HL-60/S4 treated with retinoic acid at 250 ng/mL for 4 days and 3 days (cell line): ENCODE results near the gene TTC23L.

Experiments
- in situ Hi-C: fragments of 300-500 bp; cut with MboI; formaldehyde crosslinking; loops from 2 replicates; pipeline ENCODE4 v1.7.0; 2022; ENCODE audit warnings: low sequenced_read_pairs

The TTC23L gene

DNA sequence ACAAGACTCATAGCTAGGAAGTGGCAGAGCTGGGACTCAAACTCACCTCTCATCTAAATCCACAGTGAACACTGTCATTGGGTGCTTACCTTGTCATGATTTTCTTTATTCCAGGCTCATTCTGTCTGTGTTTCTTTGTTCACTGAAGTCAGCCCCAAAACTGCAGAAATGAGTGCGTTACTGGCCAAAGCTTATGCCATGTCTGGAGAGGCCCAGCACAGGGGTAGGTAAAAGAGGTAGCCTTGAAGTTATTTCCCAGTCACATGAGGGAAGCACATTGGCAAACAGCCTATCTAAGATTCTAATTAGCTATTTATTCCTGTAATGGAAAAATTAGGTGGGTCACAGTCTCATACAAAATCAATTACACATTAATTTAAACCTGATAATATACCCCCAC lies 29.8 kb downstream of the TTC23L start:
- in situ Hi-C loops = no loop called here

DNA sequence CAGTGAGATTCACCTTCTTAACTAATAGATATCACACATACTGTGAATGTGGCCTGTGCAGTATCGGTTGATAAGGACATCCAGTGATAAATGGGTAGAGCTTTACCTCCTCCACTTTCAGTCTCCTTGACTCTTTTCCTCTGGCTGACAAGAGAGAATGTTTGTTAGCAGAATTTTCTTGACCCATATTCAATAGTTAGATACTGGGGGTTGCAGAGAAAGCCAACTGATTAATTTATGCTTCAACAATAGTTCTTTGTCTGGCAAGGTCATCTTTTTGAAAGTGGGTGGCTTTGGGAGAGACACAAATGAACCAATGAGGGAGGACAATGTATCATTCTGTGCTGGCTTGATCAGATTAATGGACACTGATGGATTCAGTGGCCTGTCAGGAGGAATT lies 30.3 kb downstream of the TTC23L start:
- in situ Hi-C loops = no loop called here

DNA sequence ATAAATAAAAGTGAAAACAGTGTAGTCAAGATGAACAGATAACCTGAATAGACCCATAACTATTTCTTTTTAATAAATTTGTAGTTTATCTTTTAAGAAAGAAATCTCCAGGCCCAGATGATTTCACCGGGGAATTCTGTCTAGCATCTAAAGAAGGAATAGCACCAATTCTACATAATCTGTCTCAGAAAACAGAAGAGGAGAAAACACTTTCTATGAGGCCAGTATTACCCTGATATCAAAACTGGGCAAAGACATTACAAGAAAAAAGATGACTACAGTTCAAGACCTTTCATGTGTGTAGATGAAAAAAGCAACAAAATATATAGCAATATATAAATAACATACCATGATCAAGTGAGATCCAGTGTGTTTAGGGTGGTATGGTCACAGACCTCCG lies 31.4 kb downstream of the TTC23L start:
- in situ Hi-C loops = no loop called here

DNA sequence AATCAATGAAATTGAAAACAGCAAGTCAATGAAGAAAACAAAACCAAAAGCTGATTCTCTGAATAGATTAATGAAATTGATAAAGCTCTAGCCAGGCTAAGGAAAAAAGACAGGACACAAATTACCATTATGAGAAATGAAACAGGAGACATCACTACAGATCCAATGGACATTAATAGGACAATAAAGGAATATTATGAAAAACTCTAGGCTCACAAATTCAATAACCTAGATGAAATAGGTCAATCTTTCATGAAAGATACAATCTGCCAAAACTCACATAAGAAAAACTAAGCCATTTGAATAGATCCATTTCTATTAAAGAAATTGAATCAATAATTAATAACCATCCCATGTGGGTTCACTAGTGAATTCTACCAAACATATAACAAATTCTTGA lies 37.3 kb downstream of the TTC23L start:
- in situ Hi-C loops = loop anchor here (25.0 kb wide), 1 partner anchor 389 kb away; no protein-coding TSS in a partner anchor

DNA sequence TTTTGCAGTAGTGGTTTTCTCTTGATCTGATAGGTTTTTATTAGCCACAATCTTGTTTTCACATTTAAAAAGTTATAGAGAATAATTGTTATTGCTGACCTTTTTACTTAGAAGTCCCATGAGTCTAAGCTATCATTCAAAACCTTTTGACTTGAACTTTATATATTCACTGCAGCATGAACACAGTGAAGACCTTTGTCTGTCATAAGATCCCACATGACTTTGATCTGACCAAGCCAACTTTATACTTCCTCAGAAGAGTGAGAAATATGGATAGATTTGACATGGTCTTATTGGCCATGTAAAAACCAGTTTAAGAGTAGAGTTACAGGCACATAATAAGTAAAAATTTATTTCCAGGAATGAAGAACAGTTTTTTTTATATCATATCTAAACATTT lies 42.3 kb downstream of the TTC23L start:
- in situ Hi-C loops = loop anchor here (25.0 kb wide), 1 partner anchor 394 kb away; no protein-coding TSS in a partner anchor

DNA sequence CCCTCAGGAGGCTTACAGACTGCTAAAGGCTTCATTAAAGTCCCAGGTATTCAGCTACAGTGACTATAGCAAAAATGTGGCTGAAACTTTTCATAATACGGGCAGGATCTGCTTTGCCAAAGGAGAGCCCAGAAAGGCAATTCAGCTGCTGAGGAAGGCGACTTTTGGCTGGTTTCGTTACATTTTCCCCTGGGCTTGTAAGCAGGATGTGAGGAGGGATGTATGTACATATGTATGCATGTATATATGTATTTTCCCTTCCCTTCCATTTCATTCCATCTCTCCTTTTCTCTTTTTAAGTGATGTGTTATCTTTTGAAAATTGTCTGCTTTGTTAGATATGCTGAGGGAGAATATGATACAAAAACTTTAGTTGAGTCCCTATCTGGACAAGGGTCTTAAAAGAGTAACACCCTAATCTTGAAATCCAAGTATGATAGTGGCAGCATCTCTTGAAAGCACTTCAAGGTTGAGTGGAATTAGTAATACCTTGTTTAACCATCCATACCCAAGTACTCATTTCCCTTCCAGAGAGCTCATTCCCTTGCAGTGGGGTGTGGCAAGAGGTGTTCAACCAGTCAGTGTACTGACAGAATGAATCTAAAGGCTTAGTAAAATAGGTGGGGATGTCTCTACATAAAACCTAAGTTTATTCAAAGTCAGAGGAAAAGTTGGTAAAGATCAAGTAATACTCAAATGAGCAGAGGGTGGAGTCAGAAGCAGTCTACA lies 47.6 kb downstream of the TTC23L start:
- in situ Hi-C loops = loop anchor here (25.0 kb wide), 1 partner anchor 399 kb away; no protein-coding TSS in a partner anchor

DNA sequence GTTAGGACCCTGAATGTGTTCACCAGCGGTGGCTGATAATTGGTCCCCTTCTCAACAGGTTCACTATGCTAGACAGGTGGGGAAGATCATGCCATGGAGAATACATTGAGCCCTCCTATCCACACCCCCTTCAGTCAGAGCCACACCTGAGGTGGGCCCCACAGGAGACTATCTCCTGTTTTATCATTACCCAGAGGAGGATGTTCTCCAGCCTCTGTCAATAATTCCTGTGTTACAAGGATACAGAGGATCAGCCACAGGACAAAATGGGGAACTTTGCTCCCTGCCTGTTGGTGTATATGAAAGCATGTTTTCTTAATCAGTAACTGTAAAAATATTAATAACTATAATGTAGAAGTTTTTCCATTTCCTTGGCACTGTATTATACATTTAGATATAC lies 50.4 kb downstream of the TTC23L start:
- in situ Hi-C loops = loop anchor here (25.0 kb wide), 1 partner anchor 402 kb away; no protein-coding TSS in a partner anchor

DNA sequence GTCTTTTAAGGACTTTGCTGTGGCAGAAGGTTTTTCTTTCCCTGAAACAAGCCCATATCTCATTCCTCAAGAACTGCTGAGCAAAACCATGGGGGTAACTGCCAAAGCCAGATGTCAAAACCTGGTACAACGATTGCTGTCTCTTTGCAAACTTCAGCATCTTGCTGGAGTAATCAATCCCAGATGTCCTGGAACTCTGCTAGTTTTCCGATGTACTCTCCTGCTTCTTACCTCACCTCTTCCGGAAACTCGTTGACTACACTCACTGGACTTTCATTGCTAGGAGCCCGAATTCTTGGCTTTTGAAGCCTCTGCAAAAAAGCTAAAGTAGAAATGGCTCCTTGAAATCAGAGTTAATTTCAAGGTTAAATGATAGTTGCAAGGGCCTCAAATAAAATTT lies 53.0 kb downstream of the TTC23L start:
- in situ Hi-C loops = loop anchor here (25.0 kb wide), 1 partner anchor 405 kb away; no protein-coding TSS in a partner anchor

DNA sequence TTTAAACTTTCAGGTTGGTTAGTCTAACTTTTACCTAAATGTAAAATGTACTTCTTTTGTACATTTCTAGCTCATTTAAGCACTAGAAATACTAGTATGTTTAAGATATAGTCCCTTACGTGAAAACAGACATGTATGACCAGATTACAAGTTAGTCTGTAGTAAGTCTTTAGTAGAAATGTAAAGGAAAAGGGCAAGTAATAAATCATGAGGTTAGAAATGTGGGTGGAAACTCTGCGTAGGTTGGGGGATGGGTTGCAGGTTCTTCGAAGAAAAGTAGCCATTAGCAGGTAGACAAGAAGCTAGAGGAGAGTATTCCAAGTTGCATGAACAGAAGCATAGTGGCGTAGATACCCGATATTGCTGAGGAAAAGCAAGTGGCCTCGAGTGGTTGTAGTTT lies 53.5 kb downstream of the TTC23L start:
- in situ Hi-C loops = loop anchor here (25.0 kb wide), 1 partner anchor 405 kb away; no protein-coding TSS in a partner anchor

DNA sequence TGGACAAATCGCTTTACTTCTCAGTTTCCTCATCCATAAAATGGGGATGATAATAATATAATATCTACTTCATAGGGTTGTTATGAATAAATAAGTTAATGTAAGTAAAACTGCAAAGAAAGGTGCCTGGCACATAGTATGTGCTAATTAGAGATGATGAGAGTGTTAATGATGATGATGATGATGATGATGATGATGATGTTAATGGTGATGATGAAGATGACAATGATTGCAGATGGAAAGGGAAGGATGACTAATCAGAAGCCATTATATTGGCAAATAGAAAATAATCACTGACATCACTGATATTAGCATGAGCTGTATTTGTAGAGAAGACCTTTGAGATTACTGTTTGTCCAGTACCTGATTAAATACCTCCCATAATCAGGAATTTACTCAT lies 55.8 kb downstream of the TTC23L start:
- in situ Hi-C loops = loop anchor here (25.0 kb wide), 1 partner anchor 407 kb away; no protein-coding TSS in a partner anchor

DNA sequence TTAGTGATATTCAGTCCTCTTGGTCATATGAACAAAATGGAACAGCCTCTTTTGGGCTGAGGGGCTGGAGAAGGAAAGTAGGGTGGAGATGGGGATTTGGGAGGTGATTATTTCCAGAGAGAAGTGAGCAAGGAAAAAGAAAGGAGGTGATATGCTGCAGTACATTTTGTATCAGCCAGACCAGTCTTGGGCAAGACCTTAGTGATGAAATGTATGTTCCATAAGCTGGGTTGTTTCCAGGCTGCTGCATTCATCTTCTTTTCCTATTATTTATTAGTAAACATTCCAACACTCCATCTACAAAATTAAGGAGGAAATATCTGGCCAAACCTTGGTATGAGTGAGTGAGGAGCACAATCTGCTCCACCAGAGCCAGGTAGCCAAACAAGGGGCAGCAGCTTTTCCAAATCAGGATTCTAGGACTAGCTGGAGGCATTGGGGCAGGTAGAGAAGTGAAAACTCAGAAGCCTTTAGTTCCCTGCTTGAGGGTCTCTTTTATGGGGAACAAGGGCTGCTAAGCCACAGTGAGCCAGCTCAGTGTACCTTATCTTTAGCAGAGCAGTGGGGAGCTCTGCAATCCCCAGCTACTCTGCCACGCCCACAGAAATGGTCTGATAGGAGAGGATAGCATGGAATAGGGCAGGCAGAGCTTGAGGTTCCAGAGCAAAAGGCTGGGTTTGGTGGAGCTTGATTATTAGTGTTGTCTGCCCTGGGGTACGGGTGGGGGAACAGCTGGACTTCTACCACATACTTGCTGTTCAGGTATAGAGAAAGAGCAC lies 56.9 kb downstream of the TTC23L start:
- in situ Hi-C loops = loop anchor here (25.0 kb wide), 1 partner anchor 409 kb away; no protein-coding TSS in a partner anchor

DNA sequence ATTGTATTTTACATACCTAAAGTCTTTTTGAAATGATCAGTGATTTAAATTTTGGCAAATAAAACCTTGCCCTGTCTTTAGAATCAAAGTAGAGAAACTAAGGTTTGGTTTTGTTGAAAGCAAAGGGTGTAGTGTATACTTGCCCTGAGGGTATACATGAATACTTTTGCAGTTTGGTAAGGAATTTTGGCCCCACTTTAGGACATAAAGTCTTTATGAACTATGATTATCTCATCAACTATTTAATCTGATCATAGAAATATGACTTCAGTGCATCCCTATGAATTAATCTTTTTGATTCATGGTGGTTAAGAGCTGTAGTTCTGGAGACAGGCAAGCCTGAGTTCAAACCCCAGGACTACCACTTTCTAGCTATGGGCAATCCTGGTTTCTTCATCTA lies 58.7 kb downstream of the TTC23L start:
- in situ Hi-C loops = loop anchor here (25.0 kb wide), 1 partner anchor 410 kb away; no protein-coding TSS in a partner anchor

DNA sequence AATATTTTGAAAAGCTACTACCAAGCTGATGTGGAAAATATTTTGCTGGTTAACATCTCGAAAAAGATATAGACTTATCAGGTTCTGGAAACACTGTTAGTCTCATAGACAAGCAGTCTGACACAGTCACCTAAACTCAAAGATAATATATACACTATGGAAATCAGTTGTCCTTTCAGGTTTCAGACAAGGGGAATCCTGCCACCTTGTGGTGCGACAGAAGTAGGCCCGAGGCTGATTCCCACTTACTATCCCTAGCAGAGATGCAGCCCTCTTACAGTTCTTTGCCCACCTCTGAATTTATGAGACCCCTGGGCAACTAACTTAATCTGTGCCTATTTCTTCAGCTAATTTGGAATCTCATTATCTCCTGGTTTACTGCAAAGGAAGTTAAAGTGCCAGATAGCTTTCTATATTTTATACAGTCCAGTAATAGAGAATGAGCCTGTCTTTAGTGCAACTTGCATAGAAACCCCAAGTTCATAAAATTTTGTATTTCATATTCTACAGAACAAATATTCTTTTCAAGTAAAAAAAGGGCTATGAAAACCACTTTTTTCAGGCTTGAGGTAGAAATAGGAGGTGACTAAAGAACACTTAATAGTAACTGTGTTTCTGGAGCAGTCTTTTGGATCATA lies 59.4 kb downstream of the TTC23L start:
- in situ Hi-C loops = loop anchor here (25.0 kb wide), 1 partner anchor 411 kb away; no protein-coding TSS in a partner anchor

DNA sequence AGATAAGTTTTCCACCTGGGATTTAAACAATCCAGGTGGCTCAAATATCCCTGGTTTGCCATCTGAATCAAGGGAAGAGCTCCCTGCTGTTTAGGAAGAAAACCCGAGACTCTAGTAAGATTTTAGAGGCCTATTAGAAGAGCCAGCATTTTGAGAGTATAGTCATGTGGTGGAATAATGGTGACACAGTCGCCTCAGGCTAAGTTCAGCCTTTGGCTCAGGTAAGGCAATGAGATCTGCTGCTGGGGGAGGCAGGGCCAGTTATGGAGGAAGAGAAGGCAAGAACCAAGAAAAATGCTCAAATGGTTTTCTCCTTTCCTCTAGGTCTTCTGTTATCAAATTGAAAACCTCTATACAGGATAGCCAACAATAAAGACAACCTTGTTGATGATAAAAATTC lies 60.1 kb downstream of the TTC23L start:
- in situ Hi-C loops = loop anchor here (25.0 kb wide), 1 partner anchor 412 kb away; no protein-coding TSS in a partner anchor

DNA sequence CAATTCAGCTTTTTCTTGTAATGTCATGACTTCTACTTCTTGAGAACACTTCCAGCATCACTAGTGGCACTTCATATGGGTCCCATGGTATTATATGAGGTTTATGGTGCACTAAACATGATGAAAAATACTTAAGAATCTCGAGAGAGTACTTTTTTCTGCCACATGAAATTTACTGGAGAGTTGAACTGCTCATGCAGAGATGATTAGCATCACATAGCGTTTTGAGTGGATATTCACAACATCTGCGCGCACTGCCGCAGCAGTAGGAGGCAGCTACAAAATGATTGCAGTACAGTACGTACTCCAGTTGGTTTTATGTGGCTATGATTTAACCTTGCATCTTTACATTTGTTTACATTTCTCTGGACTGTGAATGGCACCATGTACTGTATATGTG lies 61.7 kb downstream of the TTC23L start:
- in situ Hi-C loops = no loop called here

DNA sequence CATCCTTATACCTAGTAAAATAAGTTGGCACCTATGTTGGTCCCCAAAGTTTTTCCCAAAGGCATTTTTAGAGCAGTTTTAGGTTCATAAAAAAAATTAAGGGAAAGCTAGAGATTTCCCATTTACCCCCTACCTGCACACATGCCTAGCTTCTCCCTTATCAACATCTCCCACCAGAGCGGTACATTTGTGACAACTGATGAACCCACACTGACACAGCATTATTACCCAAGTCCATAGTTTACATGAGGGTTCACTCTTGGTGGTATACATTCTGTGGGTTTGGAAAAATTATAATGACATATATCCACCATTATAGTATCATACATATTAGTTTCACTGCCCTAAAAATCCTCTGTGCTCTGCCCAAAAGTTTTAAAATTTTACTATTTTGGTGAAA lies 64.3 kb downstream of the TTC23L start:
- in situ Hi-C loops = no loop called here

DNA sequence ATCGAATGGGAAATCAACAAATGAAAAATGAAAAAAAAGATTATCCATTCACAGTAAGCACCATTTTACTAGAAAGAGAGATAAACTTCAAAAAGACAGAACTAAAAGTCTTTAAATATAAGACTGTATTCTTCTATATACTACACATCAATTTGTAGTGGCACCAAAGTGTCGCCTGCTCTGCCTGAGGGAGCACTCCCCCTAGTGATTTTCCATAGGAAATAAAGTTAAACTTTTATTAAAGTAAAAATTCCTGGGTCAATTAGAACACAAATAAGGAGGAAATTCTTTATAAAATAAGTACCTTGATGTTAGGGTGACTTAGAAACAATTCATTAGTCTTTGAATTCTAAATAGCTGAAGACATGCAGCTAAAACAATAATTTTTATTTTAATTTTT lies 66.6 kb downstream of the TTC23L start:
- in situ Hi-C loops = no loop called here

DNA sequence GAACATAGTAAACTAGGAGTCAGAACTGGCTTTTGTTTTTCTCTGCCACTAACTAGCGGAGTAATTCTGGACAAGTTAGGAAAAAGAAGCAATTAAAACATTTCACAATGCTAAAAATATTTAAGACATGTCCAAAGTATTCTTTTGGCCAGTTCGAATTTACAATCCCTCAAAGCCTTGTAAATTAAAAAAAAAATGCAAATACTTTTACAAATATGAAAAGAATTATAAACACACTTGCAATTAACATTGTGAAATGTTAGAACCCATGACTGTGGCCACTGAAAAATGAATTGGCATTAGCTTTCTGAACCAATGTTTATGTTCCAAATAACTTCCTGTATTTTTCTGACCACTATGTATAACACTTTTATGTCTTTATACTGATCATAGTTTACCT lies 74.1 kb downstream of the TTC23L start:
- in situ Hi-C loops = no loop called here

DNA sequence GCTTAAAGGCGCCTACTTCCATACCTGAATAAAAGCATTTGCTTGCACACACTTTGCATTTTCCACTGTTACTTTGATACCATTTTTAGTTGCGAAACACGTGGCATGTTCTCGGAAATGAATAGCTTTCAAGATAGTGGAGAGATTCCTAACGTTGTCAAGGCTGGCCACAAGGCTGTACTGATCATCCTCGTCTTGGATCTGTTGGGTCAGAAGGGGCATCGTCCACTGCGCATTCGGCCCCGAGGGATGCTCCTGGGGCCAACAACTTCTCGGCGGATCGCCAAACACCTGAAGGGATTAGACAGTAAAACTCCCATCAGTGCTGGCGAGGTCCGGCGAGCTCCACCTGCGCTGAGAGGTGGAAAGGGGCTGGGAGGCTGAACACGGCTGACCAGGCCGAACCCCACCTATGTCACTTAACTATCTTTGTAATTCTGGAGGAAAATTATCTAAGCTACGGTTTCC lies 75.7 kb downstream of the TTC23L start:
- in situ Hi-C loops = no loop called here

DNA sequence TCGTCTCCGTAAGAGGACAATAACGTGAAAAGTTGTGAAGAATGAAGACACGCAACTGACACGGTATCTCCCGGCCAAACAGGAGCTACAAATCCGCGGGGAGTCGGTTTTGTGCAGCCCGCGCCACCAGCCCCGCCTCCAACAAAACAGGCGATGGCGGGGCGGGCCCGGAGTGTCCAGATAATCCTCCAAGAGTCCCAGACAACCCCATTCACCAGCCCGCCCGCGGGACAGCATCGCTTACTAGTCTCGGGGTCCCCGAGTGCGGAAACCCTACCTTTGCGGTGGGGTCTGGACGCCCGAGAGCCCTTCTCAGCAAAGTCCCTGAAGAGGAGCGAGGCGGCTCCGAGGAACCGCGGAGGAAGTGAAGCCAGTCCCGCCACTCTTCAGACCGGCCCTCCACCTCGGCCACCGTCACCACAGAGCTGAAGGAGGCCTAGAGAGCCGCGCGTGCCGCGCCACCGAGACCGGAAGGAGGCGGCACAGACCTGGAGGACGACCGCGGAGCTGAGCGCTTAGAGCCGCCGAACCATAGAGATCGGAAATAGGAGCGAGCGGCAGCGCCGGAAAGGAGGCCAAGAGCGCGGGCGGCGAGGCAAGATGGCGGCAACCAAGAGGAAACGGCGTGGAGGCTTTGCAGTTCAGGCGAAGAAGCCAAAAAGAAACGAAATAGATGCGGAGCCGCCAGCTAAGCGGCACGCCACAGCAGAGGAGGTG lies 76.3 kb downstream of the TTC23L start, which contains the start of the genes BRIX1 and RAD1:
BRIX1 (plus strand) TSS at position 573 of the 717 bp plus-strand sequence; CDS start at position 601, 28 bp downstream.
RAD1 (minus strand) TSS at position 366 of the 717 bp plus-strand sequence. CDS start 612 bp downstream, outside the sequence.
- in situ Hi-C loops = no loop called here
